Raji (cell line): ENCODE data around the gene NECAP2.

Experiments
- POLR2A ChIP-seq: IDR thresholded peaks from 2 replicates; pipeline ENCODE4 v1.6.1; 2011; ENCODE audit warnings: low read depth, low read length, control low read depth; ENCODE audit not compliant: insufficient read depth

The NECAP2 gene

DNA sequence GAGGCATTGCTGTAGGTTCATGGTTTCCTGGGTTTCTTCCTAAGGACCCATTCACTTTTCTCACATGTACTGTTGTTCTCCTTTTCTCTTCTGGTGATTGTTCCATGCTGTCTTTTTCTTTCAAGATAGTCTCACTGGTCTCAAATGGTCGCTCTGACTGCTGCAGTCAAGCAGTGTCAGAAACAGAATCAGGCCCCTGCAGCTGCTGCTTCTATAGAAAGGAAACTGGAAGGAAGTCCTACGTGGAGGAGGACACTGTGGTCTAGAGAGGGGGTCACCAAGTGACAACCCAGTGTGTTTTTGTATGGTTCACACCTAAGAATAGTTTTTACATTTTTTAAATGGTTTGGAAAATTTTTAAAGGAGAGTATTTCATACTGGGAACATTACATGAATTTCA lies 2.4 kb downstream of the NECAP2 start:
- TF ChIP-seq POLR2A: no peak

DNA sequence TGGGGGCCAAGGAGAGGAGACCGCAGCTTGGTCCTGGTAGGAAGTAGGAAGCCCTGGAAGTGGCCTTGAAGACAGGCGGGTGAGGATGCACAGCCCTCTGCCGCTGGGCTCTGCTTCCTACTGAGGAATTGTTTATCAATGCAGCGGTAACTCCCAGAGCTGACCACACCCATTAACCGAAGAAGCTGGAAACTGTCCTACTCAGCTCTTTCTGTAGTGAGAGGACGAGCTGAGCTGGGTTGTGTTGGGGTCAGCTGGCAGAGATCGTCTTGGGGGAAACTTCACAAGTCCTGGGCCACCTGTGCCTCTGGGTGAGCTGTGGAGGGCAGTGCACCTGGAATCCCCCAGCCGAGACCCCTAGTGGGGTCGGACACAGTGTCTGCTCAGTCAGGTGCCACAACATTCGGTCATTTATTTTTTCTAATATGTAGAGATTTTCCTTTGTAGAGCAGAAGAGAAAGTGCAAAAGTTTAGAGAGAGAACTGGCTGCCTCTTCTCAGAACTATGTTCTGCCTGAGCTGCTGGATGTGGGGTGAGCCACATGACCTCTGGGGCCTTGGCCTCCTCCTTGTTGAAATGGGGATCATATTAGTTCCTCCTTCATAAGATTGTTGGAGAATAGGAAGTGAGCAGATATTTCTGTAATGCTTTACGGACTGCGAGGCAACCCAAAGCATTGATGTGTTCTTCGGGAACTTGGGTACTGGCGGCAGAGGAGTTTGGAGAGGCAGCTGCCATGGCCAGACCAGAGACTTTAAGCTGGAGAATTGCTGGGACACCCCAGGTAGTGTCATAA lies 3.6 kb downstream of the NECAP2 start:
- TF ChIP-seq POLR2A: no peak

DNA sequence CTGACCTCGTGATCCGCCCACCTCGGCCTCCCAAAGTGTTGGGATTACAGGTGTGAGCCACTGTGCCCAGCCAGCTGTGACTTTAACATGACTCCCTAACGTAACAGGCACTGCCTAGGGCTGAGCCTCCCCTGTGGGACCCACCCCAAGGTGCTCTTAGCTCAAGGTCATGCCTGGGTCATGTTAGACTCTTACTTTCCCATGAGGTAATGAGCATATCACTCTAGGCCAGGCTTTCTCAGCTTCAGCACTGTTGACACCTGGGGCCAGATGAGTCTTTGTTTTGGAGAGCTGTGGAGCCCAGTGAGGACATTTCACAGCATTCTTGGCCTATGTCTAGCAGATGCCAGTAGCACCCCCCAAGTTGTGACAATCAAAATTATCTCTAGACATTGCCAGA lies 4.5 kb downstream of the NECAP2 start:
- TF ChIP-seq POLR2A: no peak

DNA sequence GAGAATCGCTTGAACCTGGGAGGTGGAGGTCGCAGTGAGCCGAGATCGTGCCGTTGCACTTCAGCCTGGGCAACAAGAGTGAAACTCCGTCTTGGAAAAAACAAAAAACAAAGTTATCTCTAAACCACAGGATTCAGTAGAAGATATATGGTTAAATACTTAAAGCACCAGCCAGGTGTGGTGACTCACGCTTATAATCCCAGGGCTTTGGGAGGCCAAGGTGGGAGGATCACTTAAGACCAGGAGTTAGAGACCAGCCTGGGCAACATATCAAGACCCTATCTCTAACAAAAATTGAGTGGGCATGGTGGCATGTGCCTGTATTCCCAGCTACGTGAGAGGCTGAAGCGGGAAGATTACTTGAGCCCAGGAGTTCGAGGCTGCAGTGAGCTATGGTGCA lies 5.6 kb downstream of the NECAP2 start:
- no peak for TF ChIP-seq POLR2A

DNA sequence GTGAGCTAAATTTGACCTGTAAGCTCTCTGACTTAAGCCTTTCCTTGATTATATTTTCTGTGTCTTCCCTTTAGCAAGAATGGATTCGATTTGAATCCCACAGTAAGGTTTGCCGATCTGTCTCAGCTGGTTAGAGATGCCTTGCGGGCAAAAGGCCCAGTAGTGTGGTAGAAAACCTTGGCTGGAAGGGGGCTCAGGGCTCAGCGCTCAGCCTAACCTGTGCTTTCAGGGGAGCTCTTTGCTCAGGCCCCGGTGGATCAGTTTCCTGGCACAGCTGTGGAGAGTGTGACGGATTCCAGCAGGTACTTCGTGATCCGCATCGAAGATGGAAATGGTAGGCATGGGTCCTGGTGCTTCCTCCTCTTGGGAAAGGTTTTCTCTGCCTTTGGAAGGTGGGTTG lies 7.1 kb downstream of the NECAP2 start:
- TF ChIP-seq POLR2A: no peak

DNA sequence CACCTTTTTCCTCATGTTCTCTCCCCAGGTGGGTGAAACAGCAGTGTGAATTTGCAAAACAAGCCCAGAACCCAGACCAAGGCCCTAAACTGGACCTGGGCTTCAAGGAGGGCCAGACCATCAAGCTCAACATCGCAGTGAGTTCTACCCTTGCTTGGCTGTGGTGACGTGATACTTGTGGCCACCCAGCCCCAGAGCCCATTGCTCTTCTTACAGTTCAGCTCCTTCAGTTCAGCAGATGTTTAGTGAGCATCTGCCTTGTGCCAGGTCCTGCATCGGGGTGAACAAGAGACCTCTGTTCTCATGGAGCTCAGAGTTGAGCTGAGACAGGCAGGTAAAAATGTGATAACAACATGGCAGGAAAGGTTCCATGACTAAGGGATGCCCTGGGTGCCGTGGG lies 8.5 kb downstream of the NECAP2 start:
- no peak for TF ChIP-seq POLR2A

DNA sequence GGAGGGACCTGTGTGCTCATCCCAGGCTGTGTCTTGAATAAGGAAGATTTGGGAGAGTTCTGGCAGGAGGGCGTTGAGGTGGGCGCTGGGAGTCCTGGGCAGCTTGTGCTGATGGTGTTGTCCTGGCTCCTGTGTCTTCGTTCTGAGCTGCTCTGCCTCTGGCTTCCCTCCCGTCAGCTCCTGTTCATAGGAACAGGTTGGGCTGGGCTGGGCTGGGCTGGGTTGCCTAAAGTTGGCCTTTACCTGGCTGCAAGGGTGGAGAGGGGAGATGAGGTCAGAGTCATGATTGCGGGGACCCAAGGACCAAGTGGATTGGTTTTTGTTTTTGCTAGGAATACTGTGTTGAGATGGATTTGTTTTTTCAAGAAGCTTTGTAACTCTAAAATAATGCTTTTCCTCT lies 9.1 kb downstream of the NECAP2 start:
- TF ChIP-seq POLR2A: no peak

DNA sequence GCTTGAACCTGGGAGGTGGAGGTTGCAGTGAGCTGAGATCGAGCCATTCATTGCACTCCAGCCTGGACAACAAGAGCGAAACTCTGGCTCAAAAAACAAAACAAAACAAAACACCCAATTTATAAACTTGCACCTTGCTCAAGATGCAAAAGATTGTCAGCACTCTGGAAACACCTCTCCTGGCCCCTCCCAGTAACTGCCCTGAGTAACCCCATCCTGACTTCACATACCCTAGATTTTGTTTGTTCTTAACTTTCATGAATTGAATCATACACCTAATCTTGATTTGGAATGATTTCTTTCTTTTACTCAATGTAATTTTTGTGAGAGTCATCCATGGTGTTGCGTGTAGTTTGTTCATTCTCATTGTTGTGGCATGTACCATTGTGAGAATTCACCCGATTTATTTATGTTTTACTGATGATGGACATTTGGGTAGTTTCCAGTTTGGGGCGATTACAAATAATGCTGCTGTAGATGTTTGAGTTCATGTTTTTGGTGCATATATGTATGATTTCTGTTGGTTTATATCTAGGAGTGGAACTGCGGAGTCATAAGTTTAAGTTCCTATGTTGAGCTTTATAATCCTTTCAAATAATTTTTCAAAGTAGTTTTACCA lies 10.4 kb downstream of the NECAP2 start:
- TF ChIP-seq POLR2A: no peak

DNA sequence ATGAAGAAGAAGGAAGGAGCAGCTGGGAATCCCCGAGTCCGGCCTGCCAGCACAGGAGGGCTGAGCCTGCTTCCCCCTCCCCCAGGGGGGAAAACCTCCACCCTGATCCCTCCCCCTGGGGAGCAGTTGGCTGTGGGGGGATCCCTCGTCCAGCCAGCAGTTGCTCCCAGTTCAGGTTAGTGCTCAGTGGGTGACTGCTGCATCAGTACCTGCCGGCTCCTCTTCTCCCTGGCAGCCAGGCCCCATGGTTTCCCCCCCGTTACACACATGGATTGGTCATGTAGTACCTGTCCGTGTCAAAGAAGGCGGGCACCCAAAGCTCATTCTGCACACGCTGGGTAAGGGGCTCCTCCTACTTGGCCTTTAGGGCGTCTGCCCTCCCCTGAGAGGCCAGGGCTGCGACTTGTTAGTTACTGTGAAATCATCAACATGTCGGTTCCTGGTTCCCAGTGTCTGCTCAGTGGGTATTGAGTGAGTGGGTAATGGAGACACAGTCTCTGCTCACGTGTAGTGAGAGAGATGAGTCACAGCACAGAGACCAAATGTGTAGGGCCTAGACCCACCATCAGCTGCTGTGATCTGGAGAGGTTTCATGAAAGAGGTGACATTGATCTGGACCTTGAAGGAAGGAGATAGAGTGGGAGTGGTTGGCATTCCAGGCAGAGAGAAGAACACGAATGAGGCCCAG lies 11.5 kb downstream of the NECAP2 start:
- TF ChIP-seq POLR2A: no peak

DNA sequence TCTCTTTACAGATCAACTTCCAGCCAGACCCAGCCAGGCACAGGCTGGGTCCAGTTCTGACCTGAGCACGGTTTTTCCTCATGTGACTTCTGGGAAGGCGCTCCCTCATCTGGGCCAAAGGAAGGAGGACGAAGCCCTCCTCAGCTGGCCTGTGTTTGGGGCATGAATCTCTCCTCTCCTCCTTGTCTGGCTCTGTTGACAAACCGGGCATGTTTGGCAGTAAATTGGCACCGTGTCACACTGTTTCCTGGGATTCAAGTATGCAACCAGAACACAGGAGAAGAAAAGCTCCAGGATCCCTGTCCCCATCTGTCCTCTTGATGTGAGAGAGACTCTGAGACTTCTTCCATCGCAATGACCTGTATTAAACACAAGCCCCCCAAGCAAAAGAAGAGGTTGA lies 18.3 kb downstream of the NECAP2 start:
- no peak for TF ChIP-seq POLR2A

DNA sequence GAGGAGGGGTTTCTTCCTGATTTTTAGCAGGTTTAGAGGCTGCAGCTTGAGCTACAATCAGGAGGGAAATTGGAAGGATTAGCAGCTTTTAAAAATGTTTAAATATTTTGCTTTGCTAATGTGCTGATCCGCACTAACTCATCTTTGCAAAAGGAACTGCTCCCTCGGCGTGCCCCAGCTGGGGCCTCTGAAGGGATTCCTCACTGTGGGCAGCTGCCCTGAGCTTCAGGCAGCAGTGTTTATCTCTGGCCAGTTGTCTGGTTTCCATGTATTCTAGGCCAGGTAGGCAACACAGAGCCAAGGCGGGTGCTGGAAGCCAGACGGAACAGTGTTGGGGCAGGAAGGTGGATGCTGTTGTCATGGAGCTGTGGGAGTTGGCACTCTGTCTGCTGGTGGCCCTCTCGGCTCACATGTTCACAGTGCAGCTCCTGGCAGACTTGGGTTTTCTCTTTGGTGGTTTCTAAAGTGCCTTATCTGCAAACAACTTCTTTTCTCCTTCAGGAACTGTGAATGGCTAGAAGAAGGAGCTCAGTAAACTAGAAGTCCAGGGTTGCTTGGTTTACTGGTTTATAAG lies 18.9 kb downstream of the NECAP2 start:
- TF ChIP-seq POLR2A: no peak

DNA sequence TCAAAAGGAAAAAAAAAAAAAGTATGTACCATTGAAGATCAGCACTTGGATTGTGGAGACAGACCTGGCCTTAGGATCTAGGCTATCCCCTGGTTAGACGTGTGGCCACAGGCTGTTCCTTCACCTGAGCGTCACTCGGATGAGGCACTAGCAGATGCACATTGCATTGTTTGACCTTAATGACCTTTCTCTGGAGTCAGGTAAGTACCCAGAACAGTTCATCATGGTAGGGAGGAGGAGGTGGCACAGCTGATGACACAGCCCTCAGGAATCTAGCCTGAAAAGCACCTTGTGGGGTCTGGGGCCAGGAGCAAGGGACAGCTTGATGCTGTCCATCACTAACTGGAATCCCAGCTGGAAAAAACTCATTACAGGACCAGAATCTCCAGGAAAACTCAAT lies 21.2 kb downstream of the NECAP2 start:
- no peak for TF ChIP-seq POLR2A

DNA sequence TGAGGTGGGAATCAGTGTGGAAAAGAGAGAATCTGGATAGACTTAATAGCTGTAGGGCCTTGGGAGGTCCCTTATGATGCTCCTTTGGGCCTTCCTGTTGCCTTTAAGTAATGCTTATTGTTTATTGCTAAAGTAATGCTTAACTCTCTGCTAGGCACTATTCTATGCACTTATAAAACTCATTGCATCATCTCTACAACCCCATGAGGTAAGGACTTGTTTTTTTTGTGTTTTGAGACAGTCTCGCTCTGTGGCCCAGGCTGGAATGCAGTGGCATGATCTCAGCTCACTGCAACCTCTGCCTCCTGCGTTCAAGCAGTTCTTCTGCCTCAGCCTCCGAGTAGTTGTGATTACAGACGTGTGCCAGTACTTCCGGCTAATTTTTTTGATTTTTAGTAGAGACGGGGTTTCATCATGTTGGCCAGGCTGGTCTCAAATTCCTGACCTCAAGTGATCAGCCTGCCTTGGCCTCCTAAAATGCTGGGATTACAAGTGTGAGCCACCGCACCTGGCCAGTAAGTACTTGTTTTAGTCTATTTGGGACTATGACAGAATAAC lies 22.3 kb downstream of the NECAP2 start:
- TF ChIP-seq POLR2A: no peak

DNA sequence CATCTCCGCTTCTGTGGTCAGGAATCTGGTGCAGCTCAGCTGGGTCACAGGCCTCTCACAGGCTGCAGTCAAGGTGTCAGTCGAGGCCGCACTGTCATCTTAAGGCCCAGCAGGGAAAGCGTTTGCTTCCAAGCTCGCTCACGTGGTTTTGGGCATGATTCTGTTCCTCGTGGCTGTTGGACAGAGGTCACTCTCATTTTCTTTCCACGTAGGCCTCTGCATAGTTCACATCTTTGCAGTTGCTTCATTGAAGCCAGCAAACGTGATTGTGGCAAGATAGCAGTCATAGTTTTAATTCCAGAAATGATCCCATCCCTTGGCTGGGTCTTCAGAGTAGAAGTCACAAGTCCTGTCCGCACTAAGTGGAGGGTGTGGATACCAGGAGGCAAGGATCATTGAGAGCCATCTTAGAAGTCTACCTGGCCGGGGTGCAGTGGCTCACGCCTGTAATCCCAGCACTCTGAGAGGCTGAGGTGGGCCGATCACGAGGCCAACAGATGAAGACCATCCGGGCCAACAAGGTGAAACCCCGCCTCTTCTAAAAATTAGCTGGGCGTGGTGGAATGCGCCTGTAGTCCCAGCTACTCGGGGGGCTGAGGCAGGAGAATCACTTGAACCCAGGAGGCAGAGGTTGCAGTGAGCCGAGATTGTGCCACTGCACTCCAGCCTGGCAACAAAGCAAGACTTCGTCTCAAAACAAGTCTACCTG lies 24.5 kb downstream of the NECAP2 start:
- TF ChIP-seq POLR2A: no peak

DNA sequence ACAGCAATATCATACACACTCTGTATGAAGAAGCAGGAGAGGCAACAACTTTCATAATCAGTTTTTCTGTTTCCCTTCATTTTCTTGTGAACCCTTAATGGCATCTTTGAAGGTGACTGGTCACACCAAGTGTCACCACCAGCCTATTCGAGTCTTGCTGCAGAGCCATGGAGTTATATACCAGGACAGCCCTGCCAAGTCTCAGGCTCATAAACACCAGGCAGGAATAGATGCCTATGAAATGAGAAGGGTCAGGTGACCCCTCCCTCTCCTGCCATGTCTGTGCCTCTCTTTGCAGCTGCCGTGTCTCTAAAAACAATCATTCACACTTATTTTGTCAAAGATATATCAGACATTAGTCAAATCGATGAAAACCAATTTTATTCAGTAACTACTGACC lies 28.0 kb downstream of the NECAP2 start:
- TF ChIP-seq POLR2A: no peak

DNA sequence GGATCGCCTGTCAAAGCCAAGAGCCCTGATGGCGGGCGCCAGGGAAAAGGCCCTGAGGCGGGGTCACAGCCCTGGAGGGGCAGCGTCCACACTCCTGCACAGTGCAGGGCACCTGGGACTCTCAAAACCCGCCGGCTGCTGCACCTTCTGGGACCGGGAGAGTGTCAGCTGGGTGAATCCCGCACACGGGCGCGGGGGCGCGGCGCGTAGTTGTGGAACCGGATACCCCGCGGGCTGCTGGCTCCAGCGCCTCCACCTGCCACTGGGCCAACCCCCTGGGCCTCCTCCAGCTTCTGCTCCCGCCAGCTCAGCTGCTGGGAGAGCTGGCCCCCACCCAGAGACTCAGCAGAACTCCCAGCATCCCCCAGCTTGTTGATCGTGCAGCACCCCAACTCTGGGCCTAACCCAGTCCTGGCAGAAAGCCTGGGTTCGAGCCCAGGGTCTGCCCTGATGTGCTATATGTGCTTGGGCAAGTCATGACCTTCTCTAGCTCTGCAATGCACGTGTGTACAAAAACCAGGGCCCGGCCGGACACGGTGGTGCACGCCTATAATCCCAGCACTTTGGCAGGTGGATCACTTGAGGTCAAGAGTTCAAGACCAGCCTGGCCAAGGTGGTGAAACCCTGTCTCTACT lies 33.8 kb downstream of the NECAP2 start:
- no peak for TF ChIP-seq POLR2A
